Mesenchymal stem cell (in vitro differentiated cells and primary cell): ENCODE data around the gene IP6K3.

Experiments
- DNase-seq: peaks from one replicate; pipeline ENCODE4 v3.0.0-alpha.2; 2013
- H2AFZ ChIP-seq: one replicate; pipeline ENCODE4 v1.6.1; 2013; ENCODE audit warnings: low read depth, mild to moderate bottlenecking, control low read depth, inconsistent platforms, low read length, moderate library complexity
- H2AK5ac ChIP-seq: 2 replicates; pipeline ENCODE4 v1.6.1; 2013; ENCODE audit warnings: low read length, moderate library complexity, mild to moderate bottlenecking, inconsistent platforms; ENCODE audit not compliant: severe bottlenecking
- H2BK120ac ChIP-seq: one replicate; pipeline ENCODE4 v1.6.1; 2013; ENCODE audit warnings: low read depth, mild to moderate bottlenecking, inconsistent platforms, low read length, moderate library complexity
- H2BK12ac ChIP-seq, 2 experiments: one replicate each; pipeline ENCODE4 v1.6.1; 2013; ENCODE audit warnings: inconsistent platforms in 2 of 2, low read length in 2 of 2, mild to moderate bottlenecking in 2 of 2, moderate library complexity in 2 of 2, control low read depth in 1 of 2
- H2BK15ac ChIP-seq: one replicate; pipeline ENCODE4 v1.6.1; 2013; ENCODE audit warnings: mild to moderate bottlenecking, low read depth, inconsistent platforms; ENCODE audit not compliant: poor library complexity, severe bottlenecking
- H2BK5ac ChIP-seq: 2 replicates; pipeline ENCODE4 v1.6.1; 2013; ENCODE audit warnings: low read depth, mild to moderate bottlenecking, low read length, control low read depth, inconsistent platforms; ENCODE audit not compliant: poor library complexity, severe bottlenecking
- H3K14ac ChIP-seq, 2 experiments: one replicate each; pipeline ENCODE4 v1.6.1; 2013; ENCODE audit warnings: inconsistent platforms in 2 of 2, low read length in 2 of 2, control low read depth in 1 of 2, mild to moderate bottlenecking in 1 of 2, moderate library complexity in 1 of 2
- H3K18ac ChIP-seq, 2 experiments: one replicate each; pipeline ENCODE4 v1.6.1; 2013; ENCODE audit warnings: inconsistent platforms in 2 of 2, low read length in 2 of 2, control low read depth in 1 of 2, low read depth in 1 of 2, mild to moderate bottlenecking in 1 of 2
- H3K23ac ChIP-seq, 2 experiments: one replicate each; pipeline ENCODE4 v1.6.1; 2013; ENCODE audit warnings: inconsistent platforms in 2 of 2, low read length in 2 of 2, mild to moderate bottlenecking in 2 of 2, moderate library complexity in 2 of 2, control low read depth in 1 of 2
- H3K27ac ChIP-seq: 2 replicates; pipeline ENCODE4 v1.5.1; 2013; ENCODE audit warnings: mild to moderate bottlenecking, moderate library complexity, low read length, control low read depth, inconsistent platforms; ENCODE audit not compliant: poor library complexity, severe bottlenecking
- H3K27me3 ChIP-seq, 2 experiments: 2 replicates each; pipeline versions ENCODE4 v1.6.1 to v1.7.0; 2013; ENCODE audit warnings: low read length in 2 of 2, mild to moderate bottlenecking in 2 of 2, moderate library complexity in 2 of 2, control low read depth in 1 of 2, inconsistent platforms in 1 of 2; ENCODE audit not compliant: control insufficient read depth in 1 of 2, insufficient read depth in 1 of 2
- H3K36me3 ChIP-seq, 2 experiments: 2 replicates each; pipeline versions ENCODE4 v1.6.1 to v1.7.0; 2013; ENCODE audit warnings: low read length in 2 of 2, control low read depth in 1 of 2, inconsistent platforms in 1 of 2, low read depth in 1 of 2, mild to moderate bottlenecking in 1 of 2; ENCODE audit not compliant: insufficient read depth in 2 of 2, control insufficient read depth in 1 of 2
- H3K4ac ChIP-seq, 2 experiments: one replicate each; pipeline ENCODE4 v1.6.1; 2013; ENCODE audit warnings: inconsistent platforms in 2 of 2, low read length in 2 of 2, mild to moderate bottlenecking in 2 of 2, moderate library complexity in 2 of 2, control low read depth in 1 of 2, low read depth in 1 of 2
- H3K4me1 ChIP-seq: 2 replicates; pipeline ENCODE4 v1.6.1; 2013; ENCODE audit warnings: low read depth, low read length, control low read depth; ENCODE audit not compliant: control insufficient read depth, insufficient read depth
- H3K4me2 ChIP-seq: 2 replicates; pipeline ENCODE4 v1.6.1; 2013; ENCODE audit warnings: low read length, mild to moderate bottlenecking, inconsistent platforms; ENCODE audit not compliant: poor library complexity, severe bottlenecking
- H3K4me3 ChIP-seq, 2 experiments: 2 replicates each; pipeline versions ENCODE4 v1.5.1 to v1.7.0; 2013; ENCODE audit warnings: low read length in 2 of 2, mild to moderate bottlenecking in 2 of 2, control low read depth in 1 of 2, low read depth in 1 of 2; ENCODE audit not compliant: insufficient read depth in 1 of 2
- H3K79me1 ChIP-seq: replicated peaks from 2 replicates; pipeline ENCODE4 v1.6.1; 2013; ENCODE audit warnings: mild to moderate bottlenecking, control low read depth, low read length, inconsistent platforms; ENCODE audit not compliant: poor library complexity, severe bottlenecking
- H3K9ac ChIP-seq: 2 replicates; pipeline ENCODE4 v1.7.0; 2013; ENCODE audit warnings: mild to moderate bottlenecking, low read length, moderate library complexity
- H3K9me3 ChIP-seq: 2 replicates; pipeline ENCODE4 v1.7.0; 2013; ENCODE audit warnings: mild to moderate bottlenecking, low read length; ENCODE audit not compliant: control insufficient read depth
- H4K8ac ChIP-seq: one replicate; pipeline ENCODE4 v1.6.1; 2013; ENCODE audit warnings: inconsistent platforms, mild to moderate bottlenecking, low read length, moderate library complexity
- H4K91ac ChIP-seq: one replicate; pipeline ENCODE4 v1.6.1; 2013; ENCODE audit warnings: mild to moderate bottlenecking, low read length, inconsistent platforms
- WGBS: methylation state at CpG from one replicate; pipeline ENCODE4 v1.1.7; 2013; ENCODE audit warnings: mixed read lengths; 5-methylcytosine and 5-hydroxymethylcytosine counted together

Gene IP6K3

GRCh38 chr6:33683051-33683571 is 63.6 kb downstream of the IP6K3 start:
- H2BK5ac ChIP-seq = no peak overlapping the region
- H3K27ac ChIP-seq = no peak overlapping the region
- H3K9ac ChIP-seq = no peak overlapping the region
- no peak overlapping the region for H3K4me3 ChIP-seq
- peaks cover under 1% of the 10 kb centered on the region for H3K79me1 ChIP-seq
- no peak overlapping the region for H3K4me2 ChIP-seq
- H3K4me1 ChIP-seq = peaks cover 5% of the 10 kb centered on the region
- no peak overlapping the region for H2BK15ac ChIP-seq
- DNase-seq = no peak
- H4K91ac ChIP-seq = no peak overlapping the region
- H2AK5ac ChIP-seq = no peak overlapping the region
- H4K8ac ChIP-seq = no peak overlapping the region
- no peaks in the 10 kb centered on the region for H3K27me3 ChIP-seq
- H2BK120ac ChIP-seq = no peak overlapping the region
- H3K23ac ChIP-seq = no peak overlapping the region
- no peak overlapping the region for H3K4ac ChIP-seq
- 95% methylated on average over 15 of the region's 15 CpGs for WGBS
- H2AFZ ChIP-seq = no peak overlapping the region
- H3K9me3 ChIP-seq = no peaks in the 10 kb centered on the region
- H3K18ac ChIP-seq = no peak overlapping the region
- H3K36me3 ChIP-seq = peaks cover 90 to 95% of the 10 kb centered on the region in 2 experiments
- no peak overlapping the region for H3K14ac ChIP-seq
- no peak overlapping the region for H2BK12ac ChIP-seq

- Histone ChIP-seq H3K9ac (no peak overlapping the region), H3K14ac (no peak overlapping the region), H3K9me3 (no peaks in the 10 kb centered on the region), H3K4me1 (peaks cover 8% of the 10 kb centered on the region), H2AFZ (no peak overlapping the region), H3K36me3 (peaks cover 90 to 95% of the 10 kb centered on the region in 2 experiments), H4K91ac (no peak overlapping the region), H3K23ac (no peak overlapping the region), H2AK5ac (no peak overlapping the region), H3K18ac (no peak overlapping the region), H2BK12ac (no peak overlapping the region), H3K4ac (no peak overlapping the region), H3K4me2 (no peak overlapping the region), H2BK15ac (no peak overlapping the region), H2BK120ac (no peak overlapping the region), H3K27me3 (no peaks in the 10 kb centered on the region), H2BK5ac (no peak overlapping the region), H3K79me1 (peaks cover 2% of the 10 kb centered on the region), H3K27ac (no peak overlapping the region), H4K8ac (no peak overlapping the region), H3K4me3 (no peak overlapping the region)
- WGBS = 95% methylated on average over 13 of the region's 13 CpGs
- DNase-seq = no peak
These were observed 64.4 kb downstream of the IP6K3 start for GRCh38 chr6:33682341-33682740.

GRCh38 chr6:33679761-33680160 is 66.9 kb downstream of the IP6K3 start:
- H3K14ac ChIP-seq = no peak overlapping the region

GRCh38 chr6:33678932-33679490 is 67.7 kb downstream of the IP6K3 start:
- no peak overlapping the region for H3K9ac ChIP-seq
- no peak overlapping the region for H2BK12ac ChIP-seq
- H3K27me3 ChIP-seq = no peaks in the 10 kb centered on the region
- no peak overlapping the region for H3K14ac ChIP-seq
- H3K9me3 ChIP-seq = no peaks in the 10 kb centered on the region
- no peak overlapping the region for H2BK15ac ChIP-seq
- H4K8ac ChIP-seq = no peak overlapping the region
- no peak overlapping the region for H3K23ac ChIP-seq
- no peak overlapping the region for H4K91ac ChIP-seq
- 91% methylated on average over 12 of the region's 12 CpGs for WGBS
- H3K4me2 ChIP-seq = no peak overlapping the region
- peaks cover 12% of the 10 kb centered on the region for H3K4me1 ChIP-seq
- H2AFZ ChIP-seq = no peak overlapping the region
- no peak overlapping the region for H3K27ac ChIP-seq
- no peak overlapping the region for H2BK120ac ChIP-seq
- no peak overlapping the region for H3K4me3 ChIP-seq
- no peak for DNase-seq
- H2BK5ac ChIP-seq = no peak overlapping the region
- peaks cover 2% of the 10 kb centered on the region for H3K79me1 ChIP-seq
- no peak overlapping the region for H2AK5ac ChIP-seq
- no peak overlapping the region for H3K18ac ChIP-seq
- H3K36me3 ChIP-seq = peaks cover 80 to 93% of the 10 kb centered on the region in 2 experiments
- H3K4ac ChIP-seq = no peak overlapping the region

More at GRCh38 chr6:33679761-33680160, 66.9 kb downstream of the IP6K3 start:
- Histone ChIP-seq H2AFZ (no peak overlapping the region), H2BK15ac (no peak overlapping the region), H4K91ac (no peak overlapping the region), H2BK120ac (no peak overlapping the region), H2BK12ac (no peak overlapping the region), H3K18ac (no peak overlapping the region), H3K9me3 (no peaks in the 10 kb centered on the region), H3K4me1 (peaks cover 11% of the 10 kb centered on the region), H3K4me3 (no peak overlapping the region), H3K23ac (no peak overlapping the region), H3K36me3 (peaks cover 83 to 93% of the 10 kb centered on the region in 2 experiments), H3K9ac (no peak overlapping the region), H2AK5ac (no peak overlapping the region), H3K27ac (no peak overlapping the region), H4K8ac (no peak overlapping the region), H3K27me3 (no peaks in the 10 kb centered on the region), H2BK5ac (no peak overlapping the region), H3K4me2 (no peak overlapping the region), H3K4ac (no peak overlapping the region), H3K79me1 (peaks cover 2% of the 10 kb centered on the region)
- WGBS = 95% methylated on average over 20 of the region's 20 CpGs
- no peak for DNase-seq
